Measurements from ENCODE around the gene PFDN6.

GRCh38 chr6:33279971-33280511, 9.4 kb upstream of the PFDN6 start:
- TF ChIP-seq SUZ12 (IDR thresholded peaks at IDR 0.05; ENCODE audit: extremely low read depth, insufficient read depth, insufficient read length): no peak
- TF ChIP-seq ZNF274 (IDR thresholded peaks at IDR 0.05; ENCODE audit: low read depth, low read length): no peak
